Activated T-cell treated with anti-CD3 and anti-CD28 coated beads for 48 hours (primary cell): ENCODE data around the gene ABRAXAS1.
A peak's percentile ranks its signal among the peaks of the same experiment; 100 is the strongest.
"Not testable (repeated sequence)": the region's sequence is repeated elsewhere in the genome, so short reads cannot be mapped to it uniquely, and the experiment has no call there.

Source experiments
- DNase-seq: peaks from one replicate; pipeline ENCODE4 v3.0.0-alpha.2; 2020; ENCODE audit warnings: low read depth

ABRAXAS1 gene

DNA sequence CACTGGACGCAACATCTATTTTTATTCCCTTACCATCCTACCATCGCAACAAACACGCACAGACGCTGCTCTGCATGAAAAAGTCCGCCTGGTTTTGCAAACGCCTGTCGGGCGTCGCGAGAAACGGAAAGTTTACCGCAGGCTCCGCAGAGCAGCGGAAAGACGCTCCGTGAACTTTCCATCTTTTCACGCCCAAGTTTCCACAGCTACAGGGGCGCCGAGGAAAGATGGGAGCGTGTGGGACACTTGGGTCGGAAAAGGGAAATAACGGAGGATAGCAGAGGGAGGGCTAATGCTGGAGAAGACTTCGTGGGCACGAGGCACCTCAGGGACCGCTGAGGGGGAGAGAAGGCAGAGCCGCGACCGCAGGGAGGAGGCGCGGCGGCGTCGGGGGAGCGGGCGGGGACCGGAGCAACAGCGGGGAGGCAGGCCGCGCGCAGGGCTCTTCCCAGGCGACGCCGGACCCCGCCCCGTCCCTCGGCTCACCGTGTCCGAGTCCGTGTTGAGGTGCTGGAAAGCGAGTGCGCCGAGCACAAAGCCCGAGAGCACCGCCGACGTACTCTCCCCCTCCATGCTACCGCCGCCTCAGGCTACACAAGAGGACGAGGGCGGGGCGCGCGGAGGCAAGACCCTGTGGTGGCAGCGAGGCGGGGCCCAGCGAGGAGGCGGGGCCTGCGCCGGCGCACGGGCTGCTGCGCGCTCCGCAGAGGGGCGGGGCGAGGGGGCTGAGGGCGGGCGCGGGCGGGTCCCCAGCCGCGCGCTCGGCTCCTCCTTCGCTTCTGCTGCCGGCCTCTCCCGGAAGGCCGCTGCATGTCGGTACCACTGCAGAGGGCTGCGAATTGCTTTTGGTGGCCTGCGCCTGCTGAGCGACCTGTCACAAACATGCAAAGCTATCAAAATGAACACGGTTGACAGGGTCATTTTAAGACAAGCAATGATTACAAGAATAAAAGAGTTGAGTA, at the start of gene ABRAXAS1:
Gene ABRAXAS1, minus strand, starts transcription at position 601 of the 962 bp plus-strand sequence. Its CDS starts 28 bp downstream, at position 573.
- DNase-seq, result peak; percentile 95

DNA sequence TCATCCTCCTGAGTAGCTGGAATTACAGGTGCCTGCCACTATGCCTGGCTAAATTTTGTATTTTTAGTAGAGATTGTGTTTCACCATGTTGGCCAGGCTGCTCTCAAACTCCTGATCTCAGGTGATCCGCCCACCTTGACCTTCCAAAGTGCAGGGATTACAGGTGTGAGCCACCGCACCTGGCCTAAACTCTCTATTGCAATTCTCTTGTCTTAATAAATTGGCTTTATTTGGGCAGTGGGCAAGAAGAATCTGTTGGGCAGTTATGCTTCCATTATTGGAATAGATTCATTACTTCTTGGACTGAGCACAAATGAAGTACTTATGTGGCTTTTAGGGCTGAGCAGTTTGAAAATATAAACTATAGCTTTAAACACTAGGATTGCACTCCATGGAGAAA, 42.8 kb upstream of the ABRAXAS1 start:
- DNase-seq, result no peak

DNA sequence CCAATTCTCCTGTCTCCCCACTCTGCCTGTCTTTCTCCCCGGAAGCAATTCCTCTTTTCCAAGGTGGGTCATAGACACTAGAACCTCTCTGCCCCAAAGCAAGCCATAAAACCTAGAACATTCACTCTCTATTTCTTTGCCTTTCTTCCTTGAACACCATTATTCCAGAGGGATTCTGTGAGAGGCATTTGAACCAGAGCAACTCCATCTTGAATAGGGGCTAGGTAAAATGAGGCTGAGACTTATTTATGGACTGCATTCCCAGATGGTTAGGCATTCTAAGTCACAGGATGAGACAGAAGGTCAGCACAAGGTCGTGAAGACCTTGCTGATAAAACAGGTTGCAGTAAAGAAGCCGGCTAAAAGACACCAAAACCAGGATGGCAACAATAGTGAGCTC, 37.3 kb upstream of the ABRAXAS1 start:
- DNase-seq, result no peak

DNA sequence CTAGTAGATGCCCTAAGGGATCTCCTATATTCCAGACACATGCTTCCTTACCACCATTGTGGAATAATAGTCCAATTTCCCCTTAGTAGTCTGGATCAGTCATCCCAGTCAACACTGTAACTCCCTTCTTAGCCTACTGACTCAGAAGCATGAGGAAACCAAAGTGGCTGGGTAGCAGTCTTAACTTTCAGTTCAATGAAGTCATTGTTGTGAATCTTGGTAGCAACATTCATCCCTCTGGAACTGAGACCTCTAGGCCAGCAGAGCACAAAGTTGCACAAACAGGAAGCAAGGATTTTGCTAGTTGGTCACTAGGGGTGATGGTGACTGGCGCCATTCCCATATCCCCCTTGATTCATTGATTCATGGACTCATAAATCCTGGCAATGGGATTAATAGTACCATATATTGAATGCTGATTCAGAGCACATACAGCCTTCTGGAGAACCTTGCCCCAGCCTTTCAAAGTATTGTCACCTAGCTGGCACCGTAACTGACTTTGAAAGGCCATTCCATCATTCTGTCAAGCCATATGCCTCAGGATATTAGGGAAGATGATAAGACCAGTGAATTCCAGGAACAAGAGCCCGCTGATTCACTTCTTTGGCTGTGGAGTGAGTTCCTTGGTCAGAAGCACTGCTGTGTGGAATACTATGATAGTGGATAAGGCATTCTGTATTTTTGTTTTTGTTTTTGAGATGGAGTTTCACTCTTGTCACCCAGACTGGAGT, 31.3 kb upstream of the ABRAXAS1 start:
- no peak for DNase-seq

- no peak for DNase-seq
Observed at GRCh38 chr4:83510442-83510841, 25.5 kb upstream of the ABRAXAS1 start.

- DNase-seq, result peak; percentile 39
Observed at GRCh38 chr4:83509156-83509585, 24.3 kb upstream of the ABRAXAS1 start.

DNA sequence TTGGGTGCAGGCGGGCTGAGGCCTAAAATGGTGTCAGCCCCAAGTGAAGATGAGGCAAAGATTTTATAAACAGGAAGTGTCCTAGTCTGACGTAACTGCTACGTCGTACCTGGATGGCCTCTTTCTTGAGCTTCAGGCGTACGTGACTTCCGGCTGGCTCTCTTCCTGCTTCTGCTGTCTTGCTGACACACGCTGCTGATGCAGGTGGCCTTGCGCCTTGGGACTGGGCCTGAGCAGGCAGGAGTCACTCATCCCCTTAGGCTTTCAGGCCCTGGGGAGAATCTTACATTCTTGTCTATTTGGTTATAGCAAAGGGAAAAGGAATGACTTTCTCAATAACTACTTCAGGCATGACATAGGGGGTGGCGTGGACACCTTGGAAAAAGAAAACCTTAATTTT, 20.1 kb upstream of the ABRAXAS1 start:
- no peak for DNase-seq

DNA sequence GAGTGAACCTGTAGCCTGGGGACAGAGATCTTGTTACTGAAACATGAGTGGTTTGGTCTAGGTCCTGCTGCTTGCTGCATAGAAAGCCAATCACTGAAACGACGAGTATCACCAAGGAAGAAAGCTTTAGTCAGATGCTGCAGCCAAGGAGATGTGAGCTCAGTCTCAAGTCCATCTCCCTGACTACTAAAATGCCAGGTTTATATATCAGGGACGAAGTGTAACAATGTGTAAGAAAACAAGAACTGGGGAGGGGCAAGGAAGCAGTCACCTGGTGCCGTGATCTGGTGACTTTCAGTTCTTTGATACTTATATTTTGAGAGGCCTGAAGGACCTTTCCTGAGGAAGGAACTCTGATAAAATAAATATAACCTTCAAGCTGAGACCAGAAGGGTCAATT, 19.6 kb upstream of the ABRAXAS1 start:
- no peak for DNase-seq

DNA sequence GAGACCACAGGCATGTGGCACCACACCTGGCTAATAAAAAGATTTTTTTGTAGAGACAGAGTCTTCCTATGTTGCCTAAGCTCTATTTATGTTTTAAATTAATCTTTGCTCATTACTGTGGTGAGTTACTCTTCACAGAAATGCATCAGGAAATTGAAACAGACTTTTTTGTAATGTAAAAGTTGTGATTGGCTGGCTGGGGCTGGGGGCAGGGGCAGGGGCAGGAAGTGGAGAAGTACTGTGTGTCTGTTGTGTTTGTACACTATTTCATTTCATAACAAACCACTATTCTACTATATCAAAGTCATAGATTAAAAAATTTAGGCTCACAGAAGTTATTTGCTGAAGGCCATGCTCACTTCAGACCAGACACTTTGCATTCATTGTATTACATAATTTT, 19.1 kb upstream of the ABRAXAS1 start:
- no peak for DNase-seq

GRCh38 chr4:83501671-83502070, 16.8 kb upstream of the ABRAXAS1 start:
- not testable (repeated sequence) for DNase-seq

- DNase-seq, result no peak
Observed at GRCh38 chr4:83498187-83498586, 13.3 kb upstream of the ABRAXAS1 start.

DNA sequence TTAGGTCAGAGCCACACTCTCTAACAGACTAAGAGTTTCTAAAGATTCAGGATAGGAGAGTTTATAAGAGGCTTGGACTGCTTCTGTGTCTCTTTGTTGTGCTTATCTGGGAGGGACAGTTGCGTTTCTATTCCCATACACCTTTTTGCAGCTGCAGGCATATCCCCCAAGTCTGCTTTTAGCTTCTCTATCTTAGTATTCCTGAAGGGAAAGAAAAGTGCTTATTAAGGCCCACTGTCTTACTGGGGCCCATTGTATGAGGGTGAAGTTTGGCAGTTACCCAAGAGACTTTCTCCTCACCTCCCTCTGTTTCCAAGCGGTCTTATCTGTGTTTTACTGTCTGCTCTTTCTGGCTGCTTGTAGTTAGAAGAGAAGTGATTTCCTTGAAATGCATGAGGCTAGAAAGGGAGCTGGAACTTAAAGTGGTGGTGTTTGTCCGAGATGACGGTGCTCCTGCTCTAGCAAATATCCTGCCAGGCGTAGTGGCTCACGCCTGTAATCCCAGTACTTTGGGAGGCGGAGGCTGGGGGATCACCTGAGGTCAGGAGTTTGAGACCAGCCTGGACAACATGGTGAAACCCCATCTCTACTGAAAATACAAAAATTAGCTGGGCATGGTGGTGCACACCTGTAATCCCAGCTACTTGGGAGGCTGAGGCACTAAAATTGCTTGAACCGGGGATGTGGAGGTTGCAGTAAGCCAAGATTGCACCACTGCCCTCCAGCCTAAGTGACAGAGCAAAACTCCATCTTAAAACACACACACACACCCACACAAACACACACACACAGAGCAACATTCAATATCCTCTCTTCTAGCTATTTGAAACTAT, 11.4 kb upstream of the ABRAXAS1 start:
- not testable (repeated sequence) for DNase-seq

GRCh38 chr4:83490876-83491450, 6.1 kb upstream of the ABRAXAS1 start:
- DNase-seq, result no peak

- no peak for DNase-seq
Observed at GRCh38 chr4:83489711-83490326, 4.9 kb upstream of the ABRAXAS1 start.

DNA sequence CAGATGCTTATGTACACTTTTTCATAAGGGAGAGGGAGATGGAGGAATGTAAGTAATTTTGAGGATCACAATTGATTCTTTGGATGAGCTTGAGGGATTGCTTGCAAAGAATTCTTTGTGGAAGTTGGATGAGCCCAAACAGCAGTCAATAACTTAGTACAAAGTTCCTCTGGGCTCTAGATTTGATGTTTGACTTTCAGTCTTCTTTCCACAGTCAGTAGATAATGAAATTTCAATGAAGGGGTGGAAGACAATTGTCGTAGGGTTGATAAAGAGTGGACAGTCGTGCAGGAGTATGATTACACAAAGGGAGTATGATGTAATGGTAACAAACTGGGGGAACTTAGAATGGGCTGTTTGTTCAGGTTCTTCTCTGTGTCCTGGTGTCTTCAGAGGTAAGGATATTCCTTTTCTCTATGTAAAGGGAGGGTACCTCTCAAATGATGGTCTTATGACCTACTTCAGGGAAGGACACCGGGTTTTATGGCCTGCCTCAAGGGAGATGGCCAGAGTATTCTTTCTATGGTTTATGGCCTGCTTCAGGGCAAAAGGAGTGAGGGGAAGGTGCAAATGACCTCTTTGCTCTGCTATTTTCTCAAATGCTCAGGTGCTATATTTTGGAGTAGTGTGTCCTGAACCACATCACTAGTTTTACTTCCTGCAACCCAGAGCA, 1.7 kb upstream of the ABRAXAS1 start:
- DNase-seq, result no peak

GRCh38 chr4:83473966-83474365, 10.9 kb downstream of the ABRAXAS1 start:
- no peak for DNase-seq

DNA sequence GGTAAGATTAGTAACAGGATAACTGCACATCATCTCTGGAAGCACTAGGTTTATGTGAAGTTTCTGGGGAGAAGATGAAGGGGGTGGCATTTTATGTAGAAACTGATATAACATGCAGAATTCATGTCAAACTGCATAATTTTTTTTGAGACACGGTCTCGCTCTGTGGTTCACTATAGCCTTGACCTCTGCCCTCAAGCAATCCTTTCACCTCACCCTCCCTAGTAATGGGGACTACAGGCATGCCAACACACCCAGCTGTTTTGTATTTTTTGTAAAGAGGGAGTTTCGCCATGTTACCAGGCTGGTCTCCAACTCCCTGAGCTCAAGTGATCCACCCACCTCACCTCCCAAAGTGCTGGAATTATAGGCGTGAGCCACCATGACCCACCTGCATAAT, 11.5 kb downstream of the ABRAXAS1 start:
- DNase-seq, result no peak

DNA sequence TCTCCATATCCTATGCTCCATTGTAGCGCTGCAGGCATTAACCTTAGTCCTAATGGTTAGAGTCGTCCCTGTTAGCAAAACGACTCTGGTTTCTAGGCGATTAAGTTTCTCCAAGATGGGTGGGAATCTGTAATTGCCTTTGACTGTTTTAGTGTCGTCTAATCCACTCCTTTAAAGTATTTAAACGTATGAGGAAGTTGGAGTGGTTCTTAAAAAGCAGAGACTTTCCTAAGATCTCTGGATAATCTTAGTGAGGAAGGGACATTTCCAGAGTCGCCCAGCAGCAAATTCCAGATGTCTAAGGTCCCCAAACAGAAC, 28.8 kb downstream of the ABRAXAS1 start:
- no peak for DNase-seq

DNA sequence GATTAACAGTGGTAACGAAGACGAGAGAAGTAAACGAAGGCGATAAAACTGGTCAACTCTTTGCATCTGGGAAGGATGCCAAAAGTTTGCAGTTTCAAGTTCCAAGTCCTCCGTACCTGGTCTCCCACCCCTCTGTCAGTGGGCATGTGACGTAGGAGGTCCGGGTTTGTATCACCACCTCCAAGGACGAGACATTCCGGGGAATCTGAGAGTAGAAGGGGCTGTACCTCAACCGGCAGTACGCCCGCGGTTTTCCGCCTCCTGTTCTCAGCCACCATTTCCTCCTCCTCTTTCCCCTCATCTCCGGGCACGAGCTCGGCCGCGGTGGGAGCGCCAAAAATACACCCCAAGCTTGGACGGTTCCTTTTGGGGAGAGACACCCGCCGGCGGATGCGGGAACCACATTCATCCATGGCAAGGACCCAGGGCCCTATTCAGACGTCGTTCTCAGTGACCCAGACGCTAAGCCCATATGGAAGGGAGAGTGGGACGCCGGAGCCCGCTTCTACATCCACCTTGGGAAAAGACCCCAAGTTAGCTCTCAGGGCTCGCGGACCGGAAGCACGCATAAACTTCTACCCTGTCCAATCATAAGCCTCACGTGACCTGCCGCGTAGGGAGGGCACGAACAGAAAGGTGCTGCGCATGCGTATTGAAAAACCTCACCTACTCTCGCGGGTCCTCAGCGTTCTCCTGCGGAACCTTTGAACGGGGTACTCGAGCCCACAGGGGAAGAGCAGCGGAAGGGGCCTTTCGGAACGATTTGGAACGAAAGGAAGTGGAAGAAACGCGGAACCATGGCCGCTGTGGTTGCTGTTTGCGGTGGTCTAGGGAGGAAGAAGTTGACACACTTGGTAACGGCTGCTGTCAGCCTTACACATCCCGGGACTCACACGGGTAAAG, 29.4 kb downstream of the ABRAXAS1 start, which contains the start of the genes HELQ and MRPS18C:
Gene HELQ, minus strand, starts transcription at position 543 of the 903 bp plus-strand sequence. Its CDS starts 130 bp downstream, at position 413.
Gene MRPS18C, plus strand, starts transcription at position 778 of the 903 bp plus-strand sequence. Its CDS starts 20 bp downstream, at position 798.
- peak; percentile 88 for DNase-seq

GRCh38 chr4:83454686-83455085, 30.2 kb downstream of the ABRAXAS1 start:
- DNase-seq, result no peak
